Measurements from ENCODE around the gene PPP4C. TPM values are rescaled to one million over a fixed set of nuclear protein-coding genes. Genes with fewer than 3 reads are reported as not detected.

The PPP4C gene
- total and polyA plus RNA-seq, 2 of the 8 experiments (the other 6 are each of a cell fraction or from before 2014, with no cell fraction given): 148 to 298 TPM

GRCh38 chr16:30083216-30084055 is 7.6 kb downstream of the PPP4C start:
- Histone ChIP-seq H2BK12ac (ENCODE audit: low read depth, low read length) (no peak overlapping the region), H3K79me1 (ENCODE audit: low read depth, low read length) (no peaks in the 10 kb centered on the region; the same call in 1 of the 2 replicates), H3K9ac (replicated peaks in 1 of 4; ENCODE audit: extremely low read depth in 1 of 4, low read depth in 3 of 4, low read length in 3 of 4) (no peak overlapping the region), H3K56ac (replicated peaks; ENCODE audit: insufficient read length, low read depth, low read length) (no peak overlapping the region), H2AK5ac (ENCODE audit: low read depth, low read length) (no peak overlapping the region), H4K20me1 (replicated peaks in 1 of 2; ENCODE audit: control insufficient read depth in 1 of 2, insufficient read depth in 2 of 2, low read length in 2 of 2) (peaks cover 8 to 20% of the 10 kb centered on the region in 2 experiments), H3K79me2 (ENCODE audit: control insufficient read depth in 1 of 2, insufficient read depth in 2 of 2, low read length in 2 of 2) (peaks cover 0 to 12% of the 10 kb centered on the region in 2 experiments; a peak in 2 of 4 replicates), H4K91ac (replicated peaks; ENCODE audit: insufficient read length, low read length) (no peak overlapping the region), H3K4ac (replicated peaks; ENCODE audit: insufficient read length, low read depth, low read length) (no peak overlapping the region), H2BK5ac (ENCODE audit: low read depth, low read length) (no peak overlapping the region), H4K5ac (ENCODE audit: insufficient read length, low read depth, low read length) (no peak overlapping the region), H2BK15ac (ENCODE audit: low read length) (no peak overlapping the region), H3K27ac (ENCODE audit: low read depth, low read length) (no peak overlapping the region), H3K14ac (ENCODE audit: insufficient read length) (no peak overlapping the region), H2AFZ (ENCODE audit: low read length) (no peak overlapping the region), H3K27me3 (replicated peaks in 1 of 4; ENCODE audit: control insufficient read depth in 3 of 4, extremely low read depth in 1 of 4, insufficient read depth in 3 of 4, low read length in 3 of 4) (no peaks in the 10 kb centered on the region; a peak in 1 of 7 replicates), H3K36me3 (ENCODE audit: control insufficient read depth in 2 of 4, insufficient read depth in 4 of 4, low read length in 3 of 4) (peaks cover 23 to 63% (median 36%) of the 10 kb centered on the region in 4 experiments), H3K23ac (ENCODE audit: insufficient read length) (no peak overlapping the region), H3K4me3 (ENCODE audit: extremely low read depth in 1 of 4, insufficient read depth in 2 of 4, low read depth in 3 of 4, low read length in 4 of 4) (no peak overlapping the region), H2BK120ac (replicated peaks; ENCODE audit: low read depth, low read length) (no peak overlapping the region), H3K23me2 (ENCODE audit: low read depth, low read length) (no peaks in the 10 kb centered on the region), H4K8ac (ENCODE audit: extremely low read depth, insufficient read depth, low read length) (no peak overlapping the region), H3K4me1 (replicated peaks in 1 of 4; ENCODE audit: control insufficient read depth in 3 of 4, insufficient read depth in 4 of 4, low read length in 3 of 4) (no peaks in the 10 kb centered on the region), H3K18ac (ENCODE audit: extremely low read depth, low read length) (no peak overlapping the region), H2BK20ac (ENCODE audit: low read length) (no peak overlapping the region), H3K4me2 (ENCODE audit: insufficient read depth in 1 of 2, low read depth in 2 of 2, low read length in 2 of 2) (no peak overlapping the region), H3K9me3 (ENCODE audit: insufficient read depth in 2 of 2, low read depth in 1 of 2, low read length in 1 of 2) (no peaks in the 10 kb centered on the region)
- DNase-seq (ENCODE audit: low read depth in 1 of 2, low spot score in 2 of 2): no peak
- CTCF ChIA-PET (ENCODE audit: partially characterized antibody): interaction anchor here (2.2 to 5.9 kb wide), 3 partner anchors 8 to 29 kb away, joined by 6 to 46 read pairs (median 7); partner anchors contain the start of gene TBX6
- 95% methylated on average over 22 of the region's 24 CpGs; no CpG with 5 or more reads in 1 of the 2 experiments for WGBS, 2 experiments (ENCODE audit: extremely low coverage in 1 of 2, insufficient coverage in 1 of 2, insufficient read length in 1 of 2, insufficient replicate concordance in 2 of 2, low coverage in 1 of 2, low lambda C conversion rate in 2 of 2, missing lambda C conversion rate in 1 of 2)
- POLR2A ChIA-PET (ENCODE audit: partially characterized antibody): interaction anchor here (9.9 to 21.2 kb wide), 3 partner anchors 7 to 15 kb away, joined by 151 to 353 read pairs (median 353); partner anchors contain the start of genes ALDOA, PPP4C, TBX6 and YPEL3
- FAIRE-seq: no peak
- TF ChIP-seq POLR2A (IDR thresholded peaks at IDR 0.05; ENCODE audit: control extremely low read depth in 1 of 2, low read depth in 2 of 2, low read length in 2 of 2) (0 out of 3 replicates have a peak, but pooled peaks of 1 of the 2 experiments have one; percentile 36), POLR2AphosphoS5 (IDR thresholded peaks at IDR 0.05; ENCODE audit: low read depth, low read length) (0 out of 2 replicates have a peak, but pooled peaks have one; percentile 18), KDM1A (IDR thresholded peaks at IDR 0.05; ENCODE audit: borderline replicate concordance, low read length) (no peak), CBX5 (IDR thresholded peaks at IDR 0.05; ENCODE audit: low read depth, low read length) (no peak)
- TF ChIP-seq, protein P1, sequence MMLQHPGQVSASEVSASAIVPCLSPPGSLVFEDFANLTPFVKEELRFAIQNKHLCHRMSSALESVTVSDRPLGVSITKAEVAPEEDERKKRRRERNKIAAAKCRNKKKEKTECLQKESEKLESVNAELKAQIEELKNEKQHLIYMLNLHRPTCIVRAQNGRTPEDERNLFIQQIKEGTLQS (IDR thresholded peaks at IDR 0.05; ENCODE audit: insufficient read depth, low read depth, low read length): no peak
